Fibroblast of the aortic adventitia (primary cell): ENCODE measurements around the gene IMP4. TPM values are rescaled to one million over a fixed set of nuclear protein-coding genes. Genes with fewer than 3 reads are reported as not detected.

Source experiments
- DNase-seq: peaks from one replicate; pipeline ENCODE4 v3.0.0-alpha.2; 2010; ENCODE audit warnings: low read depth
- H3K4me3 ChIP-seq: 2 replicates; pipeline ENCODE4 v1.5.1; 2011; ENCODE audit warnings: low read depth, mild to moderate bottlenecking, control low read depth, low read length, moderate library complexity
- CTCF ChIP-seq: IDR thresholded peaks from 2 replicates; pipeline ENCODE4 v1.5.1; 2011; ENCODE audit warnings: mild to moderate bottlenecking, low read length, control low read depth, inconsistent platforms; ENCODE audit not compliant: insufficient read depth
- total RNA-seq: library from RNA; depleted of rRNA; stranded (reverse); fragments of >200 nt; gene quantifications from 2 replicates; pipeline ENCODE4 v1.2.3, GENCODE V29; 2012; ENCODE audit warnings: low replicate concordance

The IMP4 gene
- total RNA-seq, 1 donor = 59.0 TPM

- no peak for TF ChIP-seq CTCF
- no peak for DNase-seq
- no peak overlapping the region for H3K4me3 ChIP-seq
These were observed 6.5 kb downstream of the IMP4 start for GRCh38 chr2:130349174-130349573.

- no peak overlapping the region for H3K4me3 ChIP-seq
- no peak for TF ChIP-seq CTCF
- no peak for DNase-seq
These were observed 9.0 kb downstream of the IMP4 start for GRCh38 chr2:130351711-130352110.

- no peak for DNase-seq
- no peak for TF ChIP-seq CTCF
- no peak overlapping the region for H3K4me3 ChIP-seq
These were observed 9.5 kb downstream of the IMP4 start for GRCh38 chr2:130352237-130352636.

DNA sequence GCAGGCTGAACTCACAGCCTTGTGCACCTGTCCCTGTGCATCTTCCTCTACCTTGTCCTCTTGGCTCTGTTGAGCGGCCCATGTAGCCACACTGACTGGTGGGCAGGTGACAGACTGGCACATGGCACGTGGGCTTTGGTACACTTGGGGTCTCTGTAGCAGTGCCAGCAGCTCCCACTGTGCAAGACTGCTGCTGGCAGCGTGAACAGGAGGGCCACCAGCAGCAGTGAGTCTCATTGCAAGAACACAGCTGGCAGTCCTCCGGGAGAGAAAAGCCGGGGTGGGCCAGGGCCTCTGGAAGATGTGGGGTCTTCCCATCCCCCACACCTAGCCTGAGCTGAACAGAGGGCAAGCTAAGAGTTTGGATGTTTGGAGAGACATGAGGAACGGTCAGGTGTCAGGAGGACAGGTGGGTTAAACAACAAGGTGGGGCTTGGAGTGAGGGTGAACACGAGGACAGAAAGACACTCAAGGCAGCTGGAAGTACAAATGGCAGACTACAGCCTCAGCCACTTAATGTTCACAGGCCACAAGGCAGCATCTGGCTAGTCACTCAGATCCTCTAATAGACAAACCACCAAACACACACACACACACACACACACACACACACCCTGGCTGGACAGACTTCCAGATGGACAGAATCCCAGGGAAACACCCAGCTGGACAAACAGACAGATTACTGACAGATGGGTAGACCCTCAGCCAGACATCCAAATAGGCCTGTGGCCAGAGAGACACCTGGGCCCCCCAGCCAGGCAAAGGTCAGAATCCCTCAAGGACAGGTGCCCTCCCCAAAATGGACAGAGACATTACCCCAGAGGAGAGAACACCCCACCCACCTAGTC is 10.8 kb downstream of the IMP4 start:
- no peak for DNase-seq

GRCh38 chr2:130354139-130354428 is 11.4 kb downstream of the IMP4 start:
- no peak for TF ChIP-seq CTCF
- no peak overlapping the region for H3K4me3 ChIP-seq
- no peak for DNase-seq

More for the DNA sequence above, 10.8 kb downstream of the IMP4 start:
- no peak overlapping the region for H3K4me3 ChIP-seq
- no peak for TF ChIP-seq CTCF

GRCh38 chr2:130355172-130355577 is 12.5 kb downstream of the IMP4 start:
- no peak for TF ChIP-seq CTCF
- no peak for DNase-seq
- H3K4me3 ChIP-seq = peak overlapping the region; percentile 77
